Measurements from ENCODE around the gene HEXB. TPM values are rescaled to one million over a fixed set of nuclear protein-coding genes. Genes with fewer than 3 reads are reported as not detected.
"Not testable (repeated sequence)": the region's sequence is repeated elsewhere in the genome, so short reads cannot be mapped to it uniquely, and the experiment has no call there.

Gene HEXB
- total RNA-seq, 4 donors from 2014 or later, result 94.2 to 204 (median 136) TPM

DNA sequence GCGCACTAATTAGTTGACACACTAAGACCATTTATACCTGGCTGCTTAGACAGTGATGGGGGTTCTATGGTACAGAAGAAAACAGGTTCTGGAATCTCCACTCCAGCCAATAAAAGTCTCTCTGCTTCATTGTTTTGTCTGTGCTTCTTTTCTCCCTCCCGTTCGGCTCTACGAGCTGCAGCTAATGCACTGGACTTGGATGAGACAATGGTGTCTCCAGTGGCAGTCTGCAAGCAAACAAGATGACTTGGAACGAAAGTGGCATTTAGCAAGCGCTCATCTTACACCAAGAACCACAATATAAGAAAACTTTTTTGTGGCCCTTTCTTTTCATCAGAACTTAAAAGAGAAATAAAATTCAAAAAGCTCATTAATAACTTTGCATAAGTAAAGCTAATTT is 51.7 kb downstream of the HEXB start:
- DNase-seq (ENCODE audit: low spot score) (no peak), ATAC-seq (ENCODE audit: low FRiP score) (no peak)
- TF ChIP-seq, protein P1, sequence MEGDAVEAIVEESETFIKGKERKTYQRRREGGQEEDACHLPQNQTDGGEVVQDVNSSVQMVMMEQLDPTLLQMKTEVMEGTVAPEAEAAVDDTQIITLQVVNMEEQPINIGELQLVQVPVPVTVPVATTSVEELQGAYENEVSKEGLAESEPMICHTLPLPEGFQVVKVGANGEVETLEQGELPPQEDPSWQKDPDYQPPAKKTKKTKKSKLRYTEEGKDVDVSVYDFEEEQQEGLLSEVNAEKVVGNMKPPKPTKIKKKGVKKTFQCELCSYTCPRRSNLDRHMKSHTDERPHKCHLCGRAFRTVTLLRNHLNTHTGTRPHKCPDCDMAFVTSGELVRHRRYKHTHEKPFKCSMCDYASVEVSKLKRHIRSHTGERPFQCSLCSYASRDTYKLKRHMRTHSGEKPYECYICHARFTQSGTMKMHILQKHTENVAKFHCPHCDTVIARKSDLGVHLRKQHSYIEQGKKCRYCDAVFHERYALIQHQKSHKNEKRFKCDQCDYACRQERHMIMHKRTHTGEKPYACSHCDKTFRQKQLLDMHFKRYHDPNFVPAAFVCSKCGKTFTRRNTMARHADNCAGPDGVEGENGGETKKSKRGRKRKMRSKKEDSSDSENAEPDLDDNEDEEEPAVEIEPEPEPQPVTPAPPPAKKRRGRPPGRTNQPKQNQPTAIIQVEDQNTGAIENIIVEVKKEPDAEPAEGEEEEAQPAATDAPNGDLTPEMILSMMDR (IDR thresholded peaks at IDR 0.05), result no peak

- DNase-seq (ENCODE audit: low spot score), result no peak
- no peak for ATAC-seq (ENCODE audit: low FRiP score)
- TF ChIP-seq, protein P1 (IDR thresholded peaks at IDR 0.05), result no peak
Measured at GRCh38 chr5:74738406-74738805, 53.4 kb downstream of the HEXB start.

- ATAC-seq (ENCODE audit: low FRiP score); DNase-seq (ENCODE audit: low spot score): not testable (repeated sequence)
Measured at GRCh38 chr5:74748742-74749141, 63.7 kb downstream of the HEXB start.

DNA sequence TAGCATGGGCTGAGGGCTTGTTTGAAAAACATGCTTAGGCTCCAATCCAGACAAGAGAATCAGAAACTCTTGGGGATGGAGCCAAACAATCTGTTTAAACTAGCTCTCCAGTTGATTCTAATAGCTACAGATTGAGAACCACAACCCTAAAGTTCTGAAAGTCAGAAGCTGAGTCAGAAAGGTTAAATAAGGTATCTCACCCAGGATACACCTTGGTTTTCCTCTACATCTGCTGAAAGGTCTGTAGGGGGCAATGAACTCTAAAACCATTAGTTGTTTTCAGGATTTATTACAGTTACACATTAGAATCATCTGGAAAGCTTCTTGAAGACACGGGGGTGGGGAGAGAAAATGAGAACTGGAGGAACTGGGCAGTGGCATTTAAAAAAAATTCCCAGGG is 76.2 kb downstream of the HEXB start:
- ATAC-seq (ENCODE audit: low FRiP score) (no peak), DNase-seq (ENCODE audit: low spot score) (no peak)
- TF ChIP-seq, protein P1 (IDR thresholded peaks at IDR 0.05), result no peak

GRCh38 chr5:74762599-74762998 is 77.6 kb downstream of the HEXB start:
- TF ChIP-seq, protein P1 (IDR thresholded peaks at IDR 0.05), result no peak
- ATAC-seq (ENCODE audit: low FRiP score) (peak; percentile 67), DNase-seq (ENCODE audit: low spot score) (no peak)

DNA sequence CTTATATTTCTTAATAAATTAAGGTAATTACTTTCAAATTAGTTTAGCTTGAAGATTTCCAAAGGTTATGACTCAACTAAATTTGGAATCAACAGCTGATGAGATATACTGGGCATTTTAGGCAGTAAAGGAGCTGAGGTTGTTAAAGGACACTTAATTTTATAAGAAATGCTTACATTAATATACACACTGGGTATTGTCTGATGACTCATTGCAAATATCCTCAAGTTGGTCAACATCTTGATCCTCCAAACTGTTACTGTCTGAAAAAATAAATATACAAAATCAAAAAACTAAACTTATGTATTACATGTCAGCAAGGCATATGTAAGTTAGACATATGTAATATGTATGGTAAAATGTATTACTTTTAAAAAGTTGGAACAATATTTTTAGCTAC is 78.5 kb downstream of the HEXB start:
- TF ChIP-seq, protein P1 (IDR thresholded peaks at IDR 0.05), result no peak
- DNase-seq (ENCODE audit: low spot score) (no peak), ATAC-seq (ENCODE audit: low FRiP score) (no peak)

- ATAC-seq (ENCODE audit: low FRiP score), result no peak
- no peak for DNase-seq (ENCODE audit: low spot score)
- TF ChIP-seq, protein P1 (IDR thresholded peaks at IDR 0.05), result no peak
Measured at GRCh38 chr5:74765201-74765600, 80.2 kb downstream of the HEXB start.

GRCh38 chr5:74765929-74766328 is 80.9 kb downstream of the HEXB start:
- TF ChIP-seq, protein P1 (IDR thresholded peaks at IDR 0.05), result no peak
- ATAC-seq (ENCODE audit: low FRiP score) (no peak), DNase-seq (ENCODE audit: low spot score) (no peak)
